GM12878 (cell line): Measurements from ENCODE around the gene SLC9C1. TPM values are rescaled to one million over a fixed set of nuclear protein-coding genes. Genes with fewer than 3 reads are reported as not detected.

Experiments
- CREB1 ChIP-seq: IDR thresholded peaks from 2 replicates; pipeline ENCODE4 v1.6.1; 2012; ENCODE audit warnings: low read depth, mild to moderate bottlenecking, inconsistent platforms
- HDAC6 ChIP-seq: fragments of 200-600 bp; sonication (generic); IDR thresholded peaks from one replicate; pipeline ENCODE4 v1.8.0; 2017; ENCODE audit warnings: antibody characterized with exemption; ENCODE audit not compliant: unreplicated experiment
- KAT2A ChIP-seq: conservative IDR thresholded peaks from 2 replicates; pipeline ENCODE4 v1.6.1; 2011; ENCODE audit warnings: low read depth, low read length; ENCODE audit not compliant: control insufficient read depth
- POLR2AphosphoS2 ChIP-seq: IDR thresholded peaks from 2 replicates; pipeline ENCODE4 v1.6.1; 2011; ENCODE audit warnings: low read depth, mild to moderate bottlenecking, low read length, improper control_type of control experiment, moderate library complexity
- SMARCA5 ChIP-seq: fragments of 450-650 bp; IDR thresholded peaks from 2 replicates; pipeline ENCODE4 v1.6.1; 2017; ENCODE audit warnings: mild to moderate bottlenecking
- TCF12 ChIP-seq: IDR thresholded peaks from 2 replicates; pipeline ENCODE4 v1.6.1; 2011; ENCODE audit warnings: low read depth, mild to moderate bottlenecking, low read length
- ZBED1 ChIP-seq: IDR thresholded peaks from 2 replicates; pipeline ENCODE4 v1.6.1; 2016; ENCODE audit warnings: borderline replicate concordance
- ZNF207 ChIP-seq: fragments of 450-650 bp; IDR thresholded peaks from 2 replicates; pipeline ENCODE4 v1.6.1; 2014; ENCODE audit warnings: antibody characterized with exemption, mild to moderate bottlenecking, borderline replicate concordance
- microRNA counts: library from miRNA; unstranded; fragments of <30 nt; microRNA quantifications from one replicate; lab custom pipeline; 2016
- microRNA-seq: library from miRNA; unstranded; fragments of <30 nt; microRNA quantifications from one replicate; pipeline ENCODE4, GENCODE V29; 2018
- polyA plus RNA-seq, 11 experiments: library from polyadenylated mRNA; depleted of rRNA in 4 of 11; unstranded in 6 of 11; stranded (reverse) in 5 of 11; fragments of >200 nt; fragmentation: Nextera tagmentation in 4 of 11; fragmentation: Illumina TruSeq in 1 of 11; extraction: Ambion mirVana in 4 of 11; extraction: Trizol in 1 of 11; gene quantifications; 1 replicate in 1 of 11; 2 replicates in 10 of 11; pipeline versions ENCODE4 v1.2.1 to v1.2.3, GENCODE V29; 2011 to 2016; ENCODE audit warnings: inconsistent platforms in 2 of 11, missing spikeins in 2 of 11, low read depth in 1 of 11
- small RNA-seq: library from RNA; depleted of rRNA; stranded (forward); fragments of <200 nt; gene quantifications from one replicate; pipeline ENCODE3, GENCODE V24; 2014
- total RNA-seq, 4 experiments: library from RNA; depleted of rRNA in 3 of 4; stranded (reverse); fragments of >200 nt in 3 of 4; fragmentation: Illumina TruSeq in 1 of 4; extraction: Trizol in 1 of 4; gene quantifications; 2 replicates each; pipeline versions ENCODE4 v1.2.1 to v1.2.3, GENCODE V29; 2013 to 2021
- TF ChIP-seq, protein P1 (sequence below): fragments of 450-650 bp; formaldehyde crosslinking; IDR thresholded peaks from 2 replicates; pipeline ENCODE4 v1.4.0; 2022; ENCODE audit warnings: mild to moderate bottlenecking, moderate library complexity

Gene SLC9C1
- total and polyA plus RNA-seq, 10 of the 15 experiments (the other 5 are each of a cell fraction or from before 2014, with no cell fraction given) = not detected

DNA sequence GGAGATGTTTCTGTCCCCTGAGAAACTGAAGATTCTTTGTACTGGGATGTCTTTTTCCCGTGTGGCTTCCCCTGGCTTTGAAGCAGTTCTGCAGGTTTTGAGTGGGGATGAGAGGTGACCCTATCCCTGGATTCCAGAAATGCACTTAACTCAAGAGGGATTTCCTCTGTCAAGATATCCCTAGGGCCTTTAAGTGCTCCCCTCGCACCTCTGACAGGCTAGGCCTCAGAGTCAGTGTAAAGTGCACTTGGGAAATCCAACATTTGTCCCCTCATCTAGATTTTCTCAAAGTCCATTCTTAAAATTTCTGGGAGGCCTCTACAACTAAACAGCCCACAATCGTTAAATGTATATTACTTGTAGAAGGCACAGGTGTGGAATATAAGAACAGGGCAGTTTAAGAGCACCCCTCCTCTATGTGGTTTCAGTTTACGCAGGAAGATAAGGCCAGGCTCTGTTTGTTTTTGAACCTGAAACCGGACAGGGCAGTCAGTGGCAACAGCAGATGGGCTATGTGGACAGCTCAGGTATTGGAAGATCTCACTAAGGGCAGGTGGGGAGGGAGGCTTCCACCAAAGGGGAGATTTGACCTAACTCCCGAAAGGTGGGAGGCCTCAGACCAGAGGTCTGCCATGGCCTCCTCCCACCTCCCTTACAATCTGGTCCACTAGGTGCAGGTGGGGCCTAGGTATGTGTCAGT lies 203.0 kb downstream of the SLC9C1 start (continued):
- TF ChIP-seq, protein P1, sequence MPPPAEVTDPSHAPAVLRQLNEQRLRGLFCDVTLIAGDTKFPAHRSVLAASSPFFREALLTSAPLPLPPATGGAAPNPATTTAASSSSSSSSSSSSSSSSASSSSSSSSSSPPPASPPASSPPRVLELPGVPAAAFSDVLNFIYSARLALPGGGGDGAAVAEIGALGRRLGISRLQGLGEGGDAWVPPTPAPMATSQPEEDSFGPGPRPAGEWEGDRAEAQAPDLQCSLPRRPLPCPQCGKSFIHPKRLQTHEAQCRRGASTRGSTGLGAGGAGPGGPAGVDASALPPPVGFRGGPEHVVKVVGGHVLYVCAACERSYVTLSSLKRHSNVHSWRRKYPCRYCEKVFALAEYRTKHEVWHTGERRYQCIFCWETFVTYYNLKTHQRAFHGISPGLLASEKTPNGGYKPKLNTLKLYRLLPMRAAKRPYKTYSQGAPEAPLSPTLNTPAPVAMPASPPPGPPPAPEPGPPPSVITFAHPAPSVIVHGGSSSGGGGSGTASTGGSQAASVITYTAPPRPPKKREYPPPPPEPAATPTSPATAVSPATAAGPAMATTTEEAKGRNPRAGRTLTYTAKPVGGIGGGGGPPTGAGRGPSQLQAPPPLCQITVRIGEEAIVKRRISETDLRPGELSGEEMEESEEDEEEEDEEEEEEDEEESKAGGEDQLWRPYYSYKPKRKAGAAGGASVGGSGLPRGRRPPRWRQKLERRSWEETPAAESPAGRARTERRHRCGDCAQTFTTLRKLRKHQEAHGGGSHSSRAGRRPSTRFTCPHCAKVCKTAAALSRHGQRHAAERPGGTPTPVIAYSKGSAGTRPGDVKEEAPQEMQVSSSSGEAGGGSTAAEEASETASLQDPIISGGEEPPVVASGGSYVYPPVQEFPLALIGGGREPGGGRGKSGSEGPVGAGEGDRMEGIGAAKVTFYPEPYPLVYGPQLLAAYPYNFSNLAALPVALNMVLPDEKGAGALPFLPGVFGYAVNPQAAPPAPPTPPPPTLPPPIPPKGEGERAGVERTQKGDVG = no peak
- no peak for TF ChIP-seq ZBED1
- TF ChIP-seq KAT2A = no peak
- TF ChIP-seq TCF12 = no peak
- no peak for TF ChIP-seq HDAC6
- no peak for TF ChIP-seq SMARCA5
- TF ChIP-seq CREB1 = no peak
- no peak for TF ChIP-seq ZNF207
- TF ChIP-seq POLR2AphosphoS2 = no peak

MicroRNAs within 50 kb of the gene (microRNA counts, 767-probe panel; counts per million panel counts)
- microRNA hsa-miR-567 (lab: Ali Mortazavi, UCI) = 1,973 counts per million, percentile 75 among the panel's probes with 10 or more counts

Small RNA genes lying within 50 kb of the gene (microRNA-seq; reads per million reads assigned to microRNA genes)
- gene MIR567 = not detected

Small RNA genes lying within 50 kb of the gene (small RNA-seq; reads per million reads assigned to genes)
- gene MIR567 = not detected

Other genes starting within 250 kb of the SLC9C1 start
- 0.45 and 0.71 TPM in 2 replicates for gene C3orf52, start 207.8 kb downstream of the SLC9C1 start, total RNA-seq (2014; rRNA removed)
- gene C3orf52, start 207.8 kb downstream of the SLC9C1 start, total RNA-seq (2014; rRNA removed; fragmentation: Illumina TruSeq; extraction: Trizol) = 0.54 and 0.55 TPM in 2 replicates
- 0.15 and 0.19 TPM in 2 replicates for gene C3orf52, start 207.8 kb downstream of the SLC9C1 start, total RNA-seq (2021)
- 1.9 and 2.3 TPM in 2 replicates for gene C3orf52, start 207.8 kb downstream of the SLC9C1 start, polyA plus RNA-seq (2011; rRNA removed)
- 0.21 and 0.29 TPM in 2 replicates for gene C3orf52, start 207.8 kb downstream of the SLC9C1 start, polyA plus RNA-seq (2014; fragmentation: Illumina TruSeq; extraction: Trizol)
- 1 to 10 TPM in 1 of 2 experiments, under 1 TPM in 1; 0.93 to 1.1 TPM for gene C3orf52, start 207.8 kb downstream of the SLC9C1 start, polyA plus RNA-seq (2014; fragmentation: Nextera tagmentation; extraction: Ambion mirVana)
- gene C3orf52, start 207.8 kb downstream of the SLC9C1 start, polyA plus RNA-seq (2014; rRNA removed) = 0.24 and 0.53 TPM in 2 replicates
- 1 to 10 TPM; 1.8 TPM for gene C3orf52, start 207.8 kb downstream of the SLC9C1 start, polyA plus RNA-seq (2016; fragmentation: Nextera tagmentation; extraction: Ambion mirVana)
- gene GCSAM, start 161.0 kb downstream of the SLC9C1 start, total RNA-seq (2014; rRNA removed) = 88.3 and 106 TPM in 2 replicates
- 101 and 110 TPM in 2 replicates for gene GCSAM, start 161.0 kb downstream of the SLC9C1 start, total RNA-seq (2014; rRNA removed; fragmentation: Illumina TruSeq; extraction: Trizol)
- 81.5 and 100 TPM in 2 replicates for gene GCSAM, start 161.0 kb downstream of the SLC9C1 start, total RNA-seq (2021)
- gene GCSAM, start 161.0 kb downstream of the SLC9C1 start, polyA plus RNA-seq (2011; rRNA removed) = 407 and 443 TPM in 2 replicates
- 204 and 282 TPM in 2 replicates for gene GCSAM, start 161.0 kb downstream of the SLC9C1 start, polyA plus RNA-seq (2014; fragmentation: Illumina TruSeq; extraction: Trizol)
- gene GCSAM, start 161.0 kb downstream of the SLC9C1 start, polyA plus RNA-seq (2014; fragmentation: Nextera tagmentation; extraction: Ambion mirVana) = 100 to 1,000 TPM; 127 to 168 TPM
- 99.5 and 114 TPM in 2 replicates for gene GCSAM, start 161.0 kb downstream of the SLC9C1 start, polyA plus RNA-seq (2014; rRNA removed)
- gene GCSAM, start 161.0 kb downstream of the SLC9C1 start, polyA plus RNA-seq (2016; fragmentation: Nextera tagmentation; extraction: Ambion mirVana) = 10 to 100 TPM; 85.4 to 89.0 TPM
- 21.2 and 24.3 TPM in 2 replicates for gene CD200, start 38.9 kb upstream of the SLC9C1 start, total RNA-seq (2014; rRNA removed)
- gene CD200, start 38.9 kb upstream of the SLC9C1 start, total RNA-seq (2014; rRNA removed; fragmentation: Illumina TruSeq; extraction: Trizol) = 28.0 and 29.5 TPM in 2 replicates
- 27.8 and 29.2 TPM in 2 replicates for gene CD200, start 38.9 kb upstream of the SLC9C1 start, total RNA-seq (2021)
- gene CD200, start 38.9 kb upstream of the SLC9C1 start, polyA plus RNA-seq (2011; rRNA removed) = 84.3 and 97.3 TPM in 2 replicates
- 51.2 and 65.2 TPM in 2 replicates for gene CD200, start 38.9 kb upstream of the SLC9C1 start, polyA plus RNA-seq (2014; fragmentation: Illumina TruSeq; extraction: Trizol)
- gene CD200, start 38.9 kb upstream of the SLC9C1 start, polyA plus RNA-seq (2014; fragmentation: Nextera tagmentation; extraction: Ambion mirVana) = 10 to 100 TPM; 39.8 to 44.0 TPM
- gene CD200, start 38.9 kb upstream of the SLC9C1 start, polyA plus RNA-seq (2014; rRNA removed) = 25.1 and 31.8 TPM in 2 replicates
- 10 to 100 TPM; 31.0 to 34.5 TPM for gene CD200, start 38.9 kb upstream of the SLC9C1 start, polyA plus RNA-seq (2016; fragmentation: Nextera tagmentation; extraction: Ambion mirVana)
- 65.2 and 83.6 TPM in 2 replicates for gene BTLA, start 205.3 kb upstream of the SLC9C1 start, total RNA-seq (2014; rRNA removed)
- gene BTLA, start 205.3 kb upstream of the SLC9C1 start, total RNA-seq (2014; rRNA removed; fragmentation: Illumina TruSeq; extraction: Trizol) = 91.5 and 99.0 TPM in 2 replicates
- 78.4 and 79.7 TPM in 2 replicates for gene BTLA, start 205.3 kb upstream of the SLC9C1 start, total RNA-seq (2021)
- gene BTLA, start 205.3 kb upstream of the SLC9C1 start, polyA plus RNA-seq (2011; rRNA removed) = 134 and 185 TPM in 2 replicates
- gene BTLA, start 205.3 kb upstream of the SLC9C1 start, polyA plus RNA-seq (2014; fragmentation: Illumina TruSeq; extraction: Trizol) = 88.7 and 107 TPM in 2 replicates
- gene BTLA, start 205.3 kb upstream of the SLC9C1 start, polyA plus RNA-seq (2014; fragmentation: Nextera tagmentation; extraction: Ambion mirVana) = 100 to 1,000 TPM; 101 to 134 TPM
- 47.9 and 66.5 TPM in 2 replicates for gene BTLA, start 205.3 kb upstream of the SLC9C1 start, polyA plus RNA-seq (2014; rRNA removed)
- 10 to 100 TPM; 55.4 to 66.7 TPM for gene BTLA, start 205.3 kb upstream of the SLC9C1 start, polyA plus RNA-seq (2016; fragmentation: Nextera tagmentation; extraction: Ambion mirVana)